ENCODE data around the gene DHX32.

Gene DHX32

DNA sequence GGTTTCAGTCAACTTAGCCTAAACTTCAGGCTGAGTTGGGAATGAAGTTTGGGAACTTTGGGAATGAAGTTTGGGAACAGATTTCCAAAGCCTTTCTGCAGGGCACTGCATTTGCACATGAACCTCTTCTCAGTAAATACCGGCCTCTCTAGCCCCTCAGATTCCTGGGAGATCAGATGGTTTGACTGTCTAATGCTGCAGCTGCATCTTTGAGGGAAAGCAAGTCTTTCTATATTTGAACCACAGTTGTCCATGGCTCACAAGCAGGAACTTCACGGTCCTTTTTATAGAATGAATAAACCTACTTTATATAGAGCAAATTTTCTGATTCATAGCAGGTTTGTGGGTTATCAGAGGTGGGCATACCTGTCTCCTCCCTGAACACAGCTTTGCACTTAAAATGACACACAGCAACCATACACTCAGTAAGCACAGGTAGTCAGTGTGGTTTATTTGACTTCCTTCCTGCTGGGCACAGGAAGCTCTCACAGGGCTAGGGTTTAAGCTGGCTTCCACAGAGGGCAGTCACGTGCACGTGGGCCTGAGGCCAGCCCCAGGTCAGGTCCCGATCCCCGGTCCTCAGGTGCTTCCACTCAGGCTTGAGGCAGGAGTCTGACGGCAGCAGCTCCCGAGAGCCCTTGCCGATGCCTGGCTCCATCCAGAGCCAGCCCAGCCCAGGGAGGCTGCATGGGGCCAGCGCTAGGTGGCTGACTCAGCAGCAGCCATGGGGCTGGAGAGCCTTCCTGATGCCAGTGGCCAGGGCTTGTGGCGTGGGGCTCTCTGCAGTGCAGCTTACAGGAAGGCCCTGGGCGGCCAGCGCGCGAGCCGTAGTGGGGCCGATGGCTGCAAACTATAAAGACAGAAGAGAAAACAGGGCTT, 92.7 kb downstream of the DHX32 start:
- TF ChIP-seq, protein P1, sequence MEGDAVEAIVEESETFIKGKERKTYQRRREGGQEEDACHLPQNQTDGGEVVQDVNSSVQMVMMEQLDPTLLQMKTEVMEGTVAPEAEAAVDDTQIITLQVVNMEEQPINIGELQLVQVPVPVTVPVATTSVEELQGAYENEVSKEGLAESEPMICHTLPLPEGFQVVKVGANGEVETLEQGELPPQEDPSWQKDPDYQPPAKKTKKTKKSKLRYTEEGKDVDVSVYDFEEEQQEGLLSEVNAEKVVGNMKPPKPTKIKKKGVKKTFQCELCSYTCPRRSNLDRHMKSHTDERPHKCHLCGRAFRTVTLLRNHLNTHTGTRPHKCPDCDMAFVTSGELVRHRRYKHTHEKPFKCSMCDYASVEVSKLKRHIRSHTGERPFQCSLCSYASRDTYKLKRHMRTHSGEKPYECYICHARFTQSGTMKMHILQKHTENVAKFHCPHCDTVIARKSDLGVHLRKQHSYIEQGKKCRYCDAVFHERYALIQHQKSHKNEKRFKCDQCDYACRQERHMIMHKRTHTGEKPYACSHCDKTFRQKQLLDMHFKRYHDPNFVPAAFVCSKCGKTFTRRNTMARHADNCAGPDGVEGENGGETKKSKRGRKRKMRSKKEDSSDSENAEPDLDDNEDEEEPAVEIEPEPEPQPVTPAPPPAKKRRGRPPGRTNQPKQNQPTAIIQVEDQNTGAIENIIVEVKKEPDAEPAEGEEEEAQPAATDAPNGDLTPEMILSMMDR (IDR thresholded peaks at IDR 0.05), result no peak
- no peak overlapping the region for H3K27ac ChIP-seq
- DNase-seq (ENCODE audit: low spot score), result peak; percentile 59
- no peak overlapping the region for H3K4me3 ChIP-seq

All from coronary artery (tissue), 2 donors.